Naive B cell (primary cell): ENCODE results near the gene RGS6. TPM values are rescaled to one million over a fixed set of nuclear protein-coding genes. Genes with fewer than 3 reads are reported as not detected.

Source experiments
- ATAC-seq, 2 donors: fragments of 150-1000 bp; cut with Tn5 transposase; 2 replicates each; pipeline ENCODE4 v1.10.0; 2021; ENCODE audit warnings: low read depth in 2 of 2, mild to moderate bottlenecking in 2 of 2, moderate library complexity in 2 of 2
- DNase-seq: peaks from one replicate; pipeline ENCODE4 v3.0.0; 2022
- H3K27ac Mint-ChIP-seq, 6 donors: one replicate each; pipeline ENCODE4 v1.8.0; 2020 to 2022; ENCODE audit warnings: mild to moderate bottlenecking in 6 of 6, mixed read lengths in 6 of 6, moderate library complexity in 5 of 6, inconsistent platforms in 2 of 6
- H3K27me3 Mint-ChIP-seq, 3 donors: one replicate each; pipeline ENCODE4 v1.8.0; 2021 to 2022; ENCODE audit warnings: mixed read lengths in 3 of 3, mild to moderate bottlenecking in 1 of 3
- H3K36me3 Mint-ChIP-seq, 2 donors: one replicate each; pipeline ENCODE4 v1.8.0; 2020 to 2022; ENCODE audit warnings: mixed read lengths in 2 of 2, inconsistent platforms in 1 of 2, mild to moderate bottlenecking in 1 of 2
- H3K4me1 Mint-ChIP-seq, 3 donors: one replicate each; pipeline ENCODE4 v1.8.0; 2020 to 2022; ENCODE audit warnings: mixed read lengths in 3 of 3, inconsistent platforms in 1 of 3, mild to moderate bottlenecking in 1 of 3, moderate library complexity in 1 of 3
- H3K4me3 Mint-ChIP-seq, 8 donors: one replicate each; pipeline ENCODE4 v1.8.0; 2020 to 2022; ENCODE audit warnings: mild to moderate bottlenecking in 8 of 8, mixed read lengths in 8 of 8, moderate library complexity in 8 of 8, inconsistent platforms in 2 of 8
- H3K9me3 Mint-ChIP-seq, 7 donors: one replicate each; pipeline ENCODE4 v1.8.0; 2020 to 2022; ENCODE audit warnings: mixed read lengths in 7 of 7, mild to moderate bottlenecking in 5 of 7, inconsistent platforms in 2 of 7, moderate library complexity in 1 of 7
- polyA plus RNA-seq, 6 donors: library from polyadenylated mRNA; unstranded; fragments of 300-500 nt; fragmentation: Illumina TruSeq; gene quantifications; one replicate each; pipeline ENCODE4 v1.2.3, GENCODE V29; 2021; ENCODE audit warnings: low read depth in 6 of 6

Gene RGS6
- polyA plus RNA-seq, 6 donors from 2014 or later, result 0.06 to 0.28 (median 0.20) TPM; not detected in 2

GRCh38 chr14:72500234-72500838 lies 568.1 kb downstream of the RGS6 start:
- H3K27me3 Mint-ChIP-seq, result peaks cover 0 to 15% (median 6%) of the 10 kb centered on the region in 3 donors
- no peak for ATAC-seq
- no peak for DNase-seq
- peaks cover 0 to 4% (median 4%) of the 10 kb centered on the region in 3 donors for H3K4me1 Mint-ChIP-seq
- H3K36me3 Mint-ChIP-seq, result peaks cover 0 to 8% of the 10 kb centered on the region in 2 donors
- peaks cover 2 to 9% (median 5%) of the 10 kb centered on the region in 7 donors for H3K9me3 Mint-ChIP-seq
- H3K27ac Mint-ChIP-seq, result no peak overlapping the region
- no peak overlapping the region for H3K4me3 Mint-ChIP-seq

GRCh38 chr14:72501439-72501838 lies 569.2 kb downstream of the RGS6 start:
- Mint-ChIP-seq H3K4me3 (no peak overlapping the region), H3K36me3 (peaks cover 0 to 8% of the 10 kb centered on the region in 2 donors), H3K27ac (no peak overlapping the region), H3K9me3 (peaks cover 2 to 10% (median 5%) of the 10 kb centered on the region in 7 donors), H3K27me3 (peaks cover 0 to 15% (median 15%) of the 10 kb centered on the region in 3 donors), H3K4me1 (peaks cover 0 to 4% (median 4%) of the 10 kb centered on the region in 3 donors)
- ATAC-seq (no peak), DNase-seq (no peak)

GRCh38 chr14:72503271-72503670 lies 571.0 kb downstream of the RGS6 start:
- Mint-ChIP-seq H3K9me3 (peaks cover 2 to 10% (median 5%) of the 10 kb centered on the region in 7 donors), H3K4me3 (no peak overlapping the region), H3K4me1 (peaks cover 0 to 4% (median 4%) of the 10 kb centered on the region in 3 donors), H3K36me3 (peaks cover 0 to 8% of the 10 kb centered on the region in 2 donors), H3K27ac (no peak overlapping the region), H3K27me3 (peaks cover 0 to 15% (median 15%) of the 10 kb centered on the region in 3 donors)
- no peak for DNase-seq
- ATAC-seq, result no peak

GRCh38 chr14:72503696-72504368 lies 571.6 kb downstream of the RGS6 start:
- no peak for DNase-seq
- H3K9me3 Mint-ChIP-seq, result peaks cover 2 to 10% (median 5%) of the 10 kb centered on the region in 7 donors
- H3K36me3 Mint-ChIP-seq, result peaks cover 0 to 8% of the 10 kb centered on the region in 2 donors
- H3K27ac Mint-ChIP-seq, result no peak overlapping the region
- ATAC-seq, result no peak
- peaks cover 0 to 15% (median 15%) of the 10 kb centered on the region in 3 donors for H3K27me3 Mint-ChIP-seq
- no peak overlapping the region for H3K4me3 Mint-ChIP-seq
- peaks cover 0 to 4% (median 4%) of the 10 kb centered on the region in 3 donors for H3K4me1 Mint-ChIP-seq

GRCh38 chr14:72510566-72510965 lies 578.3 kb downstream of the RGS6 start:
- DNase-seq (no peak), ATAC-seq (no peak)
- peaks cover 0 to 10% (median 9%) of the 10 kb centered on the region in 3 donors for H3K27me3 Mint-ChIP-seq
- no peak overlapping the region for H3K4me3 Mint-ChIP-seq
- no peaks in the 10 kb centered on the region for H3K36me3 Mint-ChIP-seq
- peaks cover 0 to 8% (median 4%) of the 10 kb centered on the region in 3 donors for H3K4me1 Mint-ChIP-seq
- H3K9me3 Mint-ChIP-seq, result no peaks in the 10 kb centered on the region
- no peak overlapping the region for H3K27ac Mint-ChIP-seq

- H3K4me3 Mint-ChIP-seq, result no peak overlapping the region
- no peaks in the 10 kb centered on the region for H3K9me3 Mint-ChIP-seq
- peaks cover 10 to 20% (median 11%) of the 10 kb centered on the region in 3 donors for H3K4me1 Mint-ChIP-seq
- ATAC-seq (no peak), DNase-seq (no peak)
- H3K27ac Mint-ChIP-seq, result peak overlapping the region in 1 of 6 donors; percentile 20
- H3K36me3 Mint-ChIP-seq, result no peaks in the 10 kb centered on the region
- peaks cover 0 to 10% (median 0%) of the 10 kb centered on the region in 3 donors for H3K27me3 Mint-ChIP-seq
Measured at GRCh38 chr14:72512281-72512680, 580.1 kb downstream of the RGS6 start.

GRCh38 chr14:72512925-72513324 lies 580.7 kb downstream of the RGS6 start:
- H3K27me3 Mint-ChIP-seq, result peaks cover 0 to 10% (median 0%) of the 10 kb centered on the region in 3 donors
- H3K36me3 Mint-ChIP-seq, result no peaks in the 10 kb centered on the region
- ATAC-seq, result no peak
- DNase-seq, result no peak
- no peak overlapping the region for H3K4me3 Mint-ChIP-seq
- H3K4me1 Mint-ChIP-seq, result peaks cover 16 to 27% (median 17%) of the 10 kb centered on the region in 3 donors
- H3K27ac Mint-ChIP-seq, result no peak overlapping the region
- no peaks in the 10 kb centered on the region for H3K9me3 Mint-ChIP-seq

GRCh38 chr14:72513346-72513745 lies 581.1 kb downstream of the RGS6 start:
- no peak for ATAC-seq
- Mint-ChIP-seq H3K27me3 (peaks cover 0 to 10% (median 0%) of the 10 kb centered on the region in 3 donors), H3K9me3 (no peaks in the 10 kb centered on the region), H3K4me1 (peaks cover 20 to 31% (median 21%) of the 10 kb centered on the region in 3 donors), H3K27ac (peak overlapping the region in 1 of 6 donors; percentile 67), H3K36me3 (no peaks in the 10 kb centered on the region), H3K4me3 (no peak overlapping the region)
- no peak for DNase-seq

- Mint-ChIP-seq H3K27ac (peak overlapping the region in 1 of 6 donors; percentile 67), H3K27me3 (peaks cover 0 to 10% (median 0%) of the 10 kb centered on the region in 3 donors), H3K36me3 (no peaks in the 10 kb centered on the region), H3K4me3 (no peak overlapping the region), H3K9me3 (peaks cover 0 to under 1% (median 0%) of the 10 kb centered on the region in 7 donors), H3K4me1 (peaks cover 27 to 38% (median 29%) of the 10 kb centered on the region in 3 donors)
- DNase-seq (peak; percentile 23), ATAC-seq (no peak)
Measured at GRCh38 chr14:72513965-72514659, 581.9 kb downstream of the RGS6 start.

GRCh38 chr14:72514660-72515025 lies 582.4 kb downstream of the RGS6 start:
- H3K4me1 Mint-ChIP-seq, result peaks cover 31 to 44% (median 34%) of the 10 kb centered on the region in 3 donors
- peaks cover 0 to 8% (median 0%) of the 10 kb centered on the region in 3 donors for H3K27me3 Mint-ChIP-seq
- no peaks in the 10 kb centered on the region for H3K36me3 Mint-ChIP-seq
- H3K27ac Mint-ChIP-seq, result no peak overlapping the region
- H3K9me3 Mint-ChIP-seq, result peaks cover 0 to 6% (median under 1%) of the 10 kb centered on the region in 7 donors
- H3K4me3 Mint-ChIP-seq, result no peak overlapping the region
- DNase-seq (no peak), ATAC-seq (no peak)

- no peak for DNase-seq
- Mint-ChIP-seq H3K4me3 (no peak overlapping the region), H3K27ac (no peak overlapping the region), H3K4me1 (peaks cover 45 to 58% (median 48%) of the 10 kb centered on the region in 3 donors), H3K9me3 (peaks cover 0 to 17% (median 10%) of the 10 kb centered on the region in 7 donors), H3K27me3 (no peaks in the 10 kb centered on the region), H3K36me3 (peaks cover 2 to 9% of the 10 kb centered on the region in 2 donors)
- ATAC-seq, result no peak
Measured at GRCh38 chr14:72515779-72516770, 583.8 kb downstream of the RGS6 start.

- H3K36me3 Mint-ChIP-seq, result peaks cover 12 to 20% of the 10 kb centered on the region in 2 donors
- ATAC-seq (peak; percentile 10 to 30), DNase-seq (peak; percentile 72)
- H3K4me3 Mint-ChIP-seq, result peak overlapping the region; percentile 3 to 90 (median 56)
- no peaks in the 10 kb centered on the region for H3K27me3 Mint-ChIP-seq
- peak overlapping the region in 5 of 6 donors; percentile 51 to 83 (median 66) for H3K27ac Mint-ChIP-seq
- H3K4me1 Mint-ChIP-seq, result peaks cover 56 to 69% (median 59%) of the 10 kb centered on the region in 3 donors
- H3K9me3 Mint-ChIP-seq, result peaks cover 2 to 27% (median 19%) of the 10 kb centered on the region in 7 donors
Measured at GRCh38 chr14:72516936-72517700, 584.9 kb downstream of the RGS6 start.
